8988T (cell line): ENCODE measurements around the gene DDI2.

Experiments
- DNase-seq: peaks from one replicate; pipeline ENCODE4 v3.0.0; 2011

Gene DDI2

GRCh38 chr1:15705184-15705566, 87.9 kb downstream of the DDI2 start:
- DNase-seq = no peak

GRCh38 chr1:15706751-15707150, 89.5 kb downstream of the DDI2 start:
- no peak for DNase-seq

GRCh38 chr1:15707239-15707925, 90.1 kb downstream of the DDI2 start:
- DNase-seq = no peak

- no peak for DNase-seq
Measured at GRCh38 chr1:15708486-15709137, 91.4 kb downstream of the DDI2 start.

- no peak for DNase-seq
Measured at GRCh38 chr1:15709226-15709625, 92.0 kb downstream of the DDI2 start.

- DNase-seq = no peak
Measured at GRCh38 chr1:15712168-15712567, 94.9 kb downstream of the DDI2 start.

GRCh38 chr1:15714406-15715136, 97.3 kb downstream of the DDI2 start:
- no peak for DNase-seq

GRCh38 chr1:15717418-15718125, 100.3 kb downstream of the DDI2 start:
- no peak for DNase-seq

GRCh38 chr1:15718199-15718601, 100.9 kb downstream of the DDI2 start:
- DNase-seq = no peak
